HG03139 (cell line): ENCODE results near the gene RPE.

Experiments used
- ATAC-seq: cut with Tn5 transposase; IDR thresholded peaks from one replicate; pipeline ENCODE4 v1.9.1; 2021; ENCODE audit not compliant: unreplicated experiment

RPE gene

GRCh38 chr2:210000464-210001324 is 1.7 kb upstream of the RPE start:
- no peak for ATAC-seq

GRCh38 chr2:210003359-210003758 is 921 bp downstream of the RPE start:
- ATAC-seq = no peak

GRCh38 chr2:210004881-210005280 is 2.4 kb downstream of the RPE start:
- no peak for ATAC-seq

- ATAC-seq = no peak
Measured at GRCh38 chr2:210007895-210008294, 5.5 kb downstream of the RPE start.

- ATAC-seq = no peak
Measured at GRCh38 chr2:210009126-210009525, 6.7 kb downstream of the RPE start.

GRCh38 chr2:210009896-210010295 is 7.5 kb downstream of the RPE start:
- ATAC-seq = no peak

GRCh38 chr2:210020138-210020537 is 17.7 kb downstream of the RPE start:
- no peak for ATAC-seq

GRCh38 chr2:210022824-210023223 is 20.4 kb downstream of the RPE start:
- ATAC-seq = no peak

GRCh38 chr2:210027608-210028007 is 25.2 kb downstream of the RPE start:
- ATAC-seq = no peak

- ATAC-seq = no peak
Measured at GRCh38 chr2:210028178-210028577, 25.7 kb downstream of the RPE start.

GRCh38 chr2:210034087-210034683 is 31.7 kb downstream of the RPE start:
- no peak for ATAC-seq

GRCh38 chr2:210035679-210036078 is 33.2 kb downstream of the RPE start:
- no peak for ATAC-seq

- ATAC-seq = no peak
Measured at GRCh38 chr2:210038078-210038477, 35.6 kb downstream of the RPE start.

- no peak for ATAC-seq
Measured at GRCh38 chr2:210046851-210047500, 44.5 kb downstream of the RPE start.

- ATAC-seq = no peak
Measured at GRCh38 chr2:210049831-210050230, 47.4 kb downstream of the RPE start.

GRCh38 chr2:210050885-210051284 is 48.4 kb downstream of the RPE start:
- no peak for ATAC-seq

- ATAC-seq = no peak
Measured at GRCh38 chr2:210054696-210055095, 52.3 kb downstream of the RPE start.

- ATAC-seq = no peak
Measured at GRCh38 chr2:210055825-210056224, 53.4 kb downstream of the RPE start.

- ATAC-seq = no peak
Measured at GRCh38 chr2:210063306-210063705, 60.9 kb downstream of the RPE start.
